Glutamatergic neuron (in vitro differentiated cells): ENCODE measurements around the gene RFX7. TPM values are rescaled to one million over a fixed set of nuclear protein-coding genes. Genes with fewer than 3 reads are reported as not detected.

ENCODE experiments used
- DNase-seq: peaks from one replicate; pipeline ENCODE4 v3.0.0; 2022
- H3K27ac Mint-ChIP-seq: one replicate; pipeline ENCODE4 v1.8.0; 2020; ENCODE audit warnings: mild to moderate bottlenecking, mixed read lengths, inconsistent platforms; ENCODE audit not compliant: unreplicated experiment
- H3K27me3 Mint-ChIP-seq: one replicate; pipeline ENCODE4 v1.8.0; 2020; ENCODE audit warnings: mild to moderate bottlenecking, moderate library complexity, mixed read lengths, inconsistent platforms; ENCODE audit not compliant: unreplicated experiment
- H3K36me3 Mint-ChIP-seq: one replicate; pipeline ENCODE4 v1.8.0; 2020; ENCODE audit warnings: mild to moderate bottlenecking, mixed read lengths, inconsistent platforms; ENCODE audit not compliant: unreplicated experiment
- H3K4me1 Mint-ChIP-seq: one replicate; pipeline ENCODE4 v1.8.0; 2020; ENCODE audit warnings: mild to moderate bottlenecking, low read depth, mixed read lengths, inconsistent platforms; ENCODE audit not compliant: unreplicated experiment
- H3K4me3 Mint-ChIP-seq: one replicate; pipeline ENCODE4 v1.8.0; 2020; ENCODE audit warnings: mild to moderate bottlenecking, mixed read lengths, inconsistent platforms; ENCODE audit not compliant: unreplicated experiment
- H3K9me3 Mint-ChIP-seq: one replicate; pipeline ENCODE4 v1.8.0; 2020; ENCODE audit warnings: mild to moderate bottlenecking, moderate library complexity, mixed read lengths, inconsistent platforms; ENCODE audit not compliant: unreplicated experiment
- total RNA-seq: library from RNA; stranded (reverse); fragmentation: NEBNext Ultra II Directional; extraction: Animal tissue kit (Norgen Biotek cat#: 25700); gene quantifications from one replicate; pipeline ENCODE4 v1.2.1, GENCODE V29; 2021; ENCODE audit not compliant: unreplicated experiment
- TF ChIP-seq, protein P1 (sequence below): fragments of 200-600 bp; sonication (generic); IDR thresholded peaks from one replicate; pipeline ENCODE4 v1.5.0; 2021; ENCODE audit not compliant: partially characterized antibody, unreplicated experiment

The RFX7 gene
- total RNA-seq, 1 donor from 2014 or later = 34.1 TPM

GRCh38 chr15:56248311-56248992 is 4.8 kb upstream of the RFX7 start:
- Mint-ChIP-seq H3K4me3 (no peak overlapping the region), H3K27me3 (peaks cover 5% of the 10 kb centered on the region), H3K36me3 (no peaks in the 10 kb centered on the region), H3K9me3 (peaks cover 5% of the 10 kb centered on the region), H3K4me1 (peaks cover 15% of the 10 kb centered on the region), H3K27ac (no peak overlapping the region)
- DNase-seq = no peak
- TF ChIP-seq, protein P1, sequence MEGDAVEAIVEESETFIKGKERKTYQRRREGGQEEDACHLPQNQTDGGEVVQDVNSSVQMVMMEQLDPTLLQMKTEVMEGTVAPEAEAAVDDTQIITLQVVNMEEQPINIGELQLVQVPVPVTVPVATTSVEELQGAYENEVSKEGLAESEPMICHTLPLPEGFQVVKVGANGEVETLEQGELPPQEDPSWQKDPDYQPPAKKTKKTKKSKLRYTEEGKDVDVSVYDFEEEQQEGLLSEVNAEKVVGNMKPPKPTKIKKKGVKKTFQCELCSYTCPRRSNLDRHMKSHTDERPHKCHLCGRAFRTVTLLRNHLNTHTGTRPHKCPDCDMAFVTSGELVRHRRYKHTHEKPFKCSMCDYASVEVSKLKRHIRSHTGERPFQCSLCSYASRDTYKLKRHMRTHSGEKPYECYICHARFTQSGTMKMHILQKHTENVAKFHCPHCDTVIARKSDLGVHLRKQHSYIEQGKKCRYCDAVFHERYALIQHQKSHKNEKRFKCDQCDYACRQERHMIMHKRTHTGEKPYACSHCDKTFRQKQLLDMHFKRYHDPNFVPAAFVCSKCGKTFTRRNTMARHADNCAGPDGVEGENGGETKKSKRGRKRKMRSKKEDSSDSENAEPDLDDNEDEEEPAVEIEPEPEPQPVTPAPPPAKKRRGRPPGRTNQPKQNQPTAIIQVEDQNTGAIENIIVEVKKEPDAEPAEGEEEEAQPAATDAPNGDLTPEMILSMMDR = no peak

- peaks cover 9% of the 10 kb centered on the region for H3K4me1 Mint-ChIP-seq
- H3K9me3 Mint-ChIP-seq = peaks cover 8% of the 10 kb centered on the region
- no peak overlapping the region for H3K27ac Mint-ChIP-seq
- TF ChIP-seq, protein P1 = no peak
- no peaks in the 10 kb centered on the region for H3K36me3 Mint-ChIP-seq
- no peak overlapping the region for H3K4me3 Mint-ChIP-seq
- H3K27me3 Mint-ChIP-seq = peaks cover 8% of the 10 kb centered on the region
- no peak for DNase-seq
Measured at GRCh38 chr15:56247266-56247665, 3.6 kb upstream of the RFX7 start.

DNA sequence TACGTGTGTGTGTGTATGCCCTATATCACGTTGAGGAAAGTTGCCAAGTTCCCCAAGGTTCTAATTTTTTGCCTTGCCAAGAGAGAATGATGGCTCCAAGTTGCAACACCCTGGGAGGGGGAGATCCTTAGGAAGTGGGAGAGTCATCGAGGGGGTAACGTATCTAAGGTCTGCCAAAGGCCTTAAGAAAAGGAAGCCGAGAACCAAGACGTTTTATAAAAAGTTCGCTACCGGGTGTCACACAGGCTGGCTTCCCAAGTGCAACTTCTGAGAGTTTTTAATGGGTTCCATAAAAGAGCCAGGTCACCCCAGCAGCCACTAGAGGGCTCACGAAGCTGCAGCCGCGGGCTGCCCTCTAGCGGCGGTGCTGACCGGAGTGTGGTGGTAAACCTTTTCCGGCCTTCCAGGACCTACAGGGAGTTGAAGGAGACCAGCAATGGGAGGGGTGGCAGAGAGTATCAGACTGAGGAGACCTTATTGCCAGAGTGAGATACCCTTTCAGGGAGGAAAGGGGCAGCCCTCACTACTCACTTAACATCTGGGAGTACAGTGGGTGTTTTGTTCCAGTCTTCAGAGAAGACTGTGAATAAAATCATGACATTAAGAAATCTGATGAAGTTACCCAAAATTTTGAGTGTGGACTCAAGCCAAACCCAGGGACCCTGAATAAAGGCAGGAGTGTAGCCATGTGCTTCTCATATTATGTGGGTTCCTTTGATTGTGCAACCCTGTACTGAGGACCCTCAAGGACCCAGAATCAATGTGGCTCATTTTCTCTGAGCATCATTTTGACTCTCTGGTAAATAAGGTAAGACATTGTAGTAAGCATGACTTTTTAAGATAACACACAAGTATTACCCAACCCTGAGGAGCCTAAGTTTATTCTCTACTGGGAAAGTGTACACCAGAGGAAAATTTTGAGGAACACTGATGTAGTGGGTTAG is 2.5 kb upstream of the RFX7 start:
- peak; percentile 92 for DNase-seq
- Mint-ChIP-seq H3K4me3 (peak overlapping the region; percentile 51), H3K4me1 (peaks cover 13% of the 10 kb centered on the region), H3K27me3 (peaks cover 8% of the 10 kb centered on the region), H3K9me3 (peaks cover 8% of the 10 kb centered on the region), H3K27ac (peak overlapping the region; percentile 59), H3K36me3 (no peaks in the 10 kb centered on the region)
- TF ChIP-seq, protein P1 = peak; percentile 98

DNA sequence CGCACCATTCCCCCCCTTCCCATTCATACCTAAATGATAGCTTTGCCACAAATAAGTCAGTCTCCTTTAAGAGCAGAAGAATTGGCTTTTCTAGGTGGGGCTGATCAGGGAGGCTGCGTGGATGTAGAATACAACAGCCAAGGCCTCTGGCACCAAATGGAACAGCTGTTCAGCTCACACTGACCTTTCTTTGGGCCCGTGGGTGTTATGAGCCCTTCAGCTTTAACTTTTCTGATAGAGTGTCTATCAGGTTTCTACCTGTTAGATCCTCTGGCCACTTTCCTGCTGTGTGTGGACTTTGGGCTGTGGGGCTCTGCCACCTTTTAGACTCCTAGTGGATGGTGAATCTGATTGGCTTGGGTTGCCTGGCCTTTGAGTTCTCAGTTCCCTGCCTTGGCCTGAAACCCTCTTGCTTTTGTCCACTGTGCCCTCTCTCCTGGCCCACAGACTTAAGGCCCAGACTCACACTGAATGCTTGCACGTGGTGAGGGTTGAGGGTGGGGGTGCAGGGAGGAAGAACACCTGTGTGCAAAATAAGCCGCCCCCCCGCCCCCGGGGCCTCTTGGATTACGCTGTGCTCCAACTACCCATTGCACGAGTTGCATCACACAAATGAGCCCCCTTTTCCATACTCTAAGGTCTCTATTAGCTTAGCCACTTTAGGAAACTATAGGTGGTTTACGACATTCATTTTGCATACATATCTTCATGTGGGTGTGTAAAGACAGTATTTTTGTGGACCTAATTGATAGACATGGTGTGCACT is 1.3 kb upstream of the RFX7 start:
- peak overlapping the region; percentile 95 for H3K4me3 Mint-ChIP-seq
- H3K4me1 Mint-ChIP-seq = peaks cover 13% of the 10 kb centered on the region
- no peaks in the 10 kb centered on the region for H3K36me3 Mint-ChIP-seq
- H3K9me3 Mint-ChIP-seq = peaks cover 8% of the 10 kb centered on the region
- H3K27me3 Mint-ChIP-seq = peaks cover 8% of the 10 kb centered on the region
- H3K27ac Mint-ChIP-seq = peak overlapping the region; percentile 94
- TF ChIP-seq, protein P1 = no peak
- DNase-seq = peak; percentile 13
